WERI-Rb-1 (cell line): ENCODE measurements around the gene PLEKHA3.

ENCODE experiments used
- DNase-seq: peaks from one replicate; pipeline ENCODE4 v3.0.0-alpha.2; 2020
- H3K27ac ChIP-seq: fragments of 250-450 bp; sonication (Bioruptor Pico); 2 replicates; pipeline ENCODE4 v1.5.1; 2020; ENCODE audit warnings: mild to moderate bottlenecking, moderate library complexity
- H3K27me3 ChIP-seq: fragments of 250-450 bp; sonication (Bioruptor Pico); 2 replicates; pipeline ENCODE4 v1.5.1; 2021; ENCODE audit warnings: mild to moderate bottlenecking, low read depth, moderate library complexity; ENCODE audit not compliant: insufficient read depth, severe bottlenecking
- H3K36me3 ChIP-seq: fragments of 250-450 bp; sonication (Bioruptor Pico); 2 replicates; pipeline ENCODE4 v1.5.1; 2020; ENCODE audit warnings: mild to moderate bottlenecking, moderate library complexity
- H3K4me3 ChIP-seq: 2 replicates; pipeline ENCODE4 v1.5.1; 2011; ENCODE audit warnings: low read depth, mild to moderate bottlenecking, control low read depth, low read length
- H3K9me3 ChIP-seq: fragments of 250-450 bp; sonication (Bioruptor Pico); 2 replicates; pipeline ENCODE4 v1.5.1; 2021; ENCODE audit warnings: mild to moderate bottlenecking, moderate library complexity; ENCODE audit not compliant: severe bottlenecking
- CTCF ChIP-seq: IDR thresholded peaks from 2 replicates; pipeline ENCODE4 v1.5.1; 2011; ENCODE audit warnings: low read depth, mild to moderate bottlenecking, control low read depth, inconsistent platforms, low read length

The PLEKHA3 gene

GRCh38 chr2:178476477-178476876, 3.8 kb upstream of the PLEKHA3 start:
- Histone ChIP-seq H3K9me3 (no peaks in the 10 kb centered on the region), H3K27me3 (no peaks in the 10 kb centered on the region), H3K36me3 (peaks cover 5% of the 10 kb centered on the region; the same call in 1 of the 2 replicates), H3K4me3 (no peak overlapping the region), H3K27ac (no peak overlapping the region)
- TF ChIP-seq CTCF, result no peak
- DNase-seq, result no peak

- peak overlapping the region; percentile 68 for H3K4me3 ChIP-seq
- H3K36me3 ChIP-seq, result peaks cover 5% of the 10 kb centered on the region; the same call in 1 of the 2 replicates
- H3K27ac ChIP-seq, result peak overlapping the region; percentile 76
- H3K27me3 ChIP-seq, result no peaks in the 10 kb centered on the region
- DNase-seq, result no peak
- no peaks in the 10 kb centered on the region for H3K9me3 ChIP-seq
- TF ChIP-seq CTCF, result no peak
These were observed 2.7 kb upstream of the PLEKHA3 start for GRCh38 chr2:178477443-178478129.

- H3K27ac ChIP-seq, result peak overlapping the region; percentile 76
- peak overlapping the region; percentile 68 for H3K4me3 ChIP-seq
- no peaks in the 10 kb centered on the region for H3K27me3 ChIP-seq
- no peak for TF ChIP-seq CTCF
- DNase-seq, result no peak
- no peaks in the 10 kb centered on the region for H3K9me3 ChIP-seq
- peaks cover 3% of the 10 kb centered on the region; the same call in 1 of the 2 replicates for H3K36me3 ChIP-seq
These were observed 2.2 kb upstream of the PLEKHA3 start for GRCh38 chr2:178478130-178478438.

GRCh38 chr2:178478439-178479274, 1.6 kb upstream of the PLEKHA3 start, which contains the start of gene FKBP7:
TSS of gene FKBP7 (minus strand) at chr2:178478600. CDS start at chr2:178478499, 101 bp downstream.
- Histone ChIP-seq H3K27ac (peak within 1 kb of the TSS; percentile 76), H3K4me3 (peak within 1 kb of the TSS; percentile 68), H3K9me3 (no peaks in the 10 kb centered on the region), H3K36me3 (no peaks in the 10 kb centered on the region), H3K27me3 (no peaks in the 10 kb centered on the region)
- peak; percentile 80 for DNase-seq
- peak; percentile 65 for TF ChIP-seq CTCF

- no peak overlapping the region for H3K4me3 ChIP-seq
- H3K9me3 ChIP-seq, result no peaks in the 10 kb centered on the region
- no peak for DNase-seq
- H3K36me3 ChIP-seq, result no peaks in the 10 kb centered on the region
- H3K27ac ChIP-seq, result no peak overlapping the region; the same call in 1 of the 2 replicates
- TF ChIP-seq CTCF, result no peak
- H3K27me3 ChIP-seq, result no peaks in the 10 kb centered on the region
These were observed 1.0 kb upstream of the PLEKHA3 start for GRCh38 chr2:178479275-178479616.
